ENCODE data around the gene SH2D6. TPM values are rescaled to one million over a fixed set of nuclear protein-coding genes. Genes with fewer than 3 reads are reported as not detected.

Gene SH2D6
- total RNA-seq, 2 donors from 2014 or later = 0.26 to 15.5 TPM

- peak overlapping the region; percentile 77 to 94 (median 90) for H3K27ac ChIP-seq
- peaks cover 58% of the 10 kb centered on the region for H3K4me1 ChIP-seq
- ATAC-seq (no peak), DNase-seq (no peak)
- WGBS, 2 donors = 83 to 88% methylated on average over 6 of the region's 6 CpGs
- H3K4me3 ChIP-seq = no peak overlapping the region
- no peaks in the 10 kb centered on the region for H3K36me3 ChIP-seq (replicated peaks in 1 of 2; ENCODE audit: insufficient read depth in 1 of 2, low read depth in 2 of 2)
- H3K9me3 ChIP-seq = no peaks in the 10 kb centered on the region
- no peaks in the 10 kb centered on the region for H3K27me3 ChIP-seq
- no peak for TF ChIP-seq POLR2A (IDR thresholded peaks at IDR 0.05)
- TF ChIP-seq, protein P1, sequence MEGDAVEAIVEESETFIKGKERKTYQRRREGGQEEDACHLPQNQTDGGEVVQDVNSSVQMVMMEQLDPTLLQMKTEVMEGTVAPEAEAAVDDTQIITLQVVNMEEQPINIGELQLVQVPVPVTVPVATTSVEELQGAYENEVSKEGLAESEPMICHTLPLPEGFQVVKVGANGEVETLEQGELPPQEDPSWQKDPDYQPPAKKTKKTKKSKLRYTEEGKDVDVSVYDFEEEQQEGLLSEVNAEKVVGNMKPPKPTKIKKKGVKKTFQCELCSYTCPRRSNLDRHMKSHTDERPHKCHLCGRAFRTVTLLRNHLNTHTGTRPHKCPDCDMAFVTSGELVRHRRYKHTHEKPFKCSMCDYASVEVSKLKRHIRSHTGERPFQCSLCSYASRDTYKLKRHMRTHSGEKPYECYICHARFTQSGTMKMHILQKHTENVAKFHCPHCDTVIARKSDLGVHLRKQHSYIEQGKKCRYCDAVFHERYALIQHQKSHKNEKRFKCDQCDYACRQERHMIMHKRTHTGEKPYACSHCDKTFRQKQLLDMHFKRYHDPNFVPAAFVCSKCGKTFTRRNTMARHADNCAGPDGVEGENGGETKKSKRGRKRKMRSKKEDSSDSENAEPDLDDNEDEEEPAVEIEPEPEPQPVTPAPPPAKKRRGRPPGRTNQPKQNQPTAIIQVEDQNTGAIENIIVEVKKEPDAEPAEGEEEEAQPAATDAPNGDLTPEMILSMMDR (IDR thresholded peaks at IDR 0.05) = no peak
- intact Hi-C loops (cut with DNase I) = no loop called here
These were observed 26.2 kb downstream of the SH2D6 start for GRCh38 chr2:85444629-85445172.

GRCh38 chr2:85445316-85446295 is 27.1 kb downstream of the SH2D6 start:
- DNase-seq = peak; percentile 94 to 97 (median 96)
- Histone ChIP-seq H3K9me3 (no peaks in the 10 kb centered on the region), H3K36me3 (replicated peaks in 1 of 2; ENCODE audit: insufficient read depth in 1 of 2, low read depth in 2 of 2) (no peaks in the 10 kb centered on the region), H3K4me3 (no peak overlapping the region), H3K4me1 (peaks cover 61% of the 10 kb centered on the region), H3K27me3 (no peaks in the 10 kb centered on the region), H3K27ac (peak overlapping the region; percentile 77 to 94 (median 90))
- intact Hi-C loops (cut with DNase I) = no loop called here
- peak; percentile 91 for ATAC-seq
- TF ChIP-seq POLR2A (IDR thresholded peaks at IDR 0.05) = peak in 2 of 3 donors; percentile 43 to 53
- TF ChIP-seq, protein P1 (IDR thresholded peaks at IDR 0.05) = peak in 1 of 7 experiments; percentile 0
- WGBS, 2 donors = 58 to 64% methylated on average over 5 of the region's 5 CpGs

DNA sequence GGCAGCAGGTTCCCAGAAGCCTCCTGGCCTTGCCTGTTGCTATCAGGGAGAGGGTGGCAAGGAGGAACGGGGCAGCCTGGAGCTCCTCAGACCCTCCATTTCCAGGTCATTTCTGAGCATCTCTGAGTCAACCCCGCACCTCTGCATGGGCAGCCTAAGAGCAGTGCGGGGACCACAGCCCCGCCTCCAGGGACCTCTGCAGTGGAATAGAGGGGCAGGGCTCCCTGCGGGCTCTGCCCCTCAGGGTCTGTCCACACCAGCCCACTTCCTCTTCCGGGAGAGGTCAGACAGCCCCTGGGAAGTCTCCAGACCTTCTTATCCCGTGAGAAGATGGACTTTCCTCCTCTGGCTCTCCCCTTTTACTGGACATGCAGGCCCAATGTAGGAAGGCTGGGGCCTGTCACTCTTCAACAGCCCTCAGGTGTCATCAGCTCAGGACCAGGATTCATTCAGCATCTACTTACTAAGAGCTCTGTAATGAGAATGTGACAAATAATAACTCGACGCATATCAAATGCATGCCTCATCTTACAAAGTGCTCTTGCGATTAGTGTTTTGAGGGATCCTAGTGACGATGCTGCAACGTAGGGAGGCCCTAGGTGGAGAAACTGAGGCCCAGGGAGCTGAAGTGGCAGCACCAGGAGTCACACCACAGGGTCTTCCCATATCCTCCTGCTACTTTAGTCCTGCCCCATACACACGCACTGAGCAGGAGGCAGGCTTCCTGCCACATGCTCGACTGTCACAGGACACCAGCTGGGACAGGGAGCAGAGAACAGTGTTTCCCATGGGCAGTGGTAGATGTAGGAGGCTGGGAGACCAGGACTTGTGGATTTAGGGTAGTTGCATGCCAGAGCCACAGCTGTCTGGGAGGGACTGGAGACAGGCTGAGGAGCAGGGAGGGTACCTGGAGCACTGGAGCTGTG is 28.0 kb downstream of the SH2D6 start:
- DNase-seq (peak in 1 of 4 donors; percentile 34), ATAC-seq (no peak)
- intact Hi-C loops (cut with DNase I) = no loop called here
- H3K9me3 ChIP-seq = no peaks in the 10 kb centered on the region
- peak overlapping the region; percentile 77 to 94 (median 90) for H3K27ac ChIP-seq
- no peak for TF ChIP-seq POLR2A (IDR thresholded peaks at IDR 0.05)
- TF ChIP-seq, protein P1 (IDR thresholded peaks at IDR 0.05) = no peak
- no peaks in the 10 kb centered on the region for H3K36me3 ChIP-seq (replicated peaks in 1 of 2; ENCODE audit: insufficient read depth in 1 of 2, low read depth in 2 of 2)
- no peak overlapping the region for H3K4me3 ChIP-seq
- peaks cover 61% of the 10 kb centered on the region for H3K4me1 ChIP-seq
- WGBS, 2 donors = 53 to 55% methylated on average over 11 to 14 of the region's 14 CpGs
- no peaks in the 10 kb centered on the region for H3K27me3 ChIP-seq

GRCh38 chr2:85447222-85447585 is 28.7 kb downstream of the SH2D6 start:
- 58 to 92% methylated on average over 2 to 8 of the region's 8 CpGs for WGBS, 2 donors
- peaks cover 67% of the 10 kb centered on the region for H3K4me1 ChIP-seq
- DNase-seq = peak in 1 of 4 donors; percentile 37
- intact Hi-C loops (cut with DNase I) = no loop called here
- no peaks in the 10 kb centered on the region for H3K36me3 ChIP-seq (replicated peaks in 1 of 2; ENCODE audit: insufficient read depth in 1 of 2, low read depth in 2 of 2)
- no peaks in the 10 kb centered on the region for H3K9me3 ChIP-seq
- peak overlapping the region; percentile 77 to 94 (median 90) for H3K27ac ChIP-seq
- TF ChIP-seq, protein P1 (IDR thresholded peaks at IDR 0.05) = no peak
- TF ChIP-seq POLR2A (IDR thresholded peaks at IDR 0.05) = no peak
- H3K27me3 ChIP-seq = no peaks in the 10 kb centered on the region
- no peak overlapping the region for H3K4me3 ChIP-seq
- no peak for ATAC-seq

All from body of pancreas (tissue), 4 donors.